Hepatocyte (in vitro differentiated cells): ENCODE measurements around the gene CCDC34. TPM values are rescaled to one million over a fixed set of nuclear protein-coding genes. Genes with fewer than 3 reads are reported as not detected.
A peak's percentile ranks its signal among the peaks of the same experiment; 100 is the strongest.

Experiments
- DNase-seq: peaks from one replicate; pipeline ENCODE4 v3.0.0-alpha.2; 2016; ENCODE audit warnings: low spot score
- H2AFZ ChIP-seq: fragments of 200-600 bp; sonication (generic); 2 replicates; pipeline ENCODE4 v1.6.0; 2016; ENCODE audit warnings: antibody characterized with exemption, mild to moderate bottlenecking
- H3K27ac ChIP-seq: fragments of 200-600 bp; sonication (generic); 2 replicates; pipeline ENCODE4 v1.5.1; 2016; ENCODE audit warnings: mild to moderate bottlenecking
- H3K27me3 ChIP-seq: fragments of 200-600 bp; sonication (generic); 2 replicates; pipeline ENCODE4 v1.6.1; 2016
- H3K36me3 ChIP-seq: fragments of 200-600 bp; sonication (generic); replicated peaks from 2 replicates; pipeline ENCODE4 v1.5.1; 2016; ENCODE audit warnings: low read depth; ENCODE audit not compliant: insufficient read depth
- H3K4me1 ChIP-seq: fragments of 200-600 bp; sonication (generic); 2 replicates; pipeline ENCODE4 v1.5.1; 2016; ENCODE audit warnings: mild to moderate bottlenecking, moderate library complexity; ENCODE audit not compliant: insufficient read depth
- H3K4me2 ChIP-seq: fragments of 200-600 bp; sonication (generic); 2 replicates; pipeline ENCODE4 v1.6.0; 2016
- H3K4me3 ChIP-seq: fragments of 200-600 bp; sonication (generic); 2 replicates; pipeline ENCODE4 v1.5.1; 2016; ENCODE audit warnings: mild to moderate bottlenecking
- H3K79me2 ChIP-seq: fragments of 200-600 bp; sonication (generic); 2 replicates; pipeline ENCODE4 v1.6.0; 2017; ENCODE audit warnings: mild to moderate bottlenecking
- H3K9me2 ChIP-seq: fragments of 200-600 bp; sonication (generic); replicated peaks from 2 replicates; pipeline ENCODE4 v1.6.0; 2017; ENCODE audit warnings: mild to moderate bottlenecking; ENCODE audit not compliant: insufficient read depth
- H3K9me3 ChIP-seq: fragments of 200-600 bp; sonication (generic); 2 replicates; pipeline ENCODE4 v1.5.1; 2016; ENCODE audit warnings: low read depth, mild to moderate bottlenecking
- H4K20me1 ChIP-seq: fragments of 200-600 bp; sonication (generic); 2 replicates; pipeline ENCODE4 v1.6.0; 2016; ENCODE audit warnings: mild to moderate bottlenecking; ENCODE audit not compliant: insufficient read depth, poor library complexity, severe bottlenecking
- EZH2 ChIP-seq: fragments of 200-600 bp; sonication (generic); IDR thresholded peaks from 2 replicates; pipeline ENCODE4 v1.6.1; 2016; ENCODE audit warnings: antibody characterized with exemption, mild to moderate bottlenecking, borderline replicate concordance
- EZH2phosphoT487 ChIP-seq: fragments of 200-600 bp; sonication (generic); IDR thresholded peaks from one replicate; pipeline ENCODE4 v1.6.1; 2018; ENCODE audit warnings: antibody characterized with exemption, mild to moderate bottlenecking, low read depth, moderate library complexity; ENCODE audit not compliant: unreplicated experiment, severe bottlenecking
- WGBS: methylation state at CpG from one replicate; pipeline ENCODE4 v1.1.6; 2016; ENCODE audit warnings: low lambda C conversion rate; ENCODE audit errors: missing lambda C conversion rate; 5-methylcytosine and 5-hydroxymethylcytosine counted together
- polyA plus RNA-seq: library from polyadenylated mRNA; unstranded; fragments of >200 nt; fragmentation: Nextera tagmentation; extraction: Ambion mirVana; gene quantifications from 2 replicates; pipeline ENCODE4 v1.2.1, GENCODE V29; 2016
- total RNA-seq: library from RNA; depleted of rRNA; stranded (reverse); fragments of >200 nt; gene quantifications from 2 replicates; pipeline ENCODE4 v1.2.3, GENCODE V29; 2014
- TF ChIP-seq, protein P1 (sequence below): fragments of 200-600 bp; sonication (generic); IDR thresholded peaks from 2 replicates; pipeline ENCODE4 v1.5.1; 2016; ENCODE audit warnings: antibody characterized with exemption, mild to moderate bottlenecking; ENCODE audit not compliant: poor library complexity

CCDC34 gene
- total and polyA plus RNA-seq, 2 experiments from 2014 or later, result 6.0 to 7.5 TPM

DNA sequence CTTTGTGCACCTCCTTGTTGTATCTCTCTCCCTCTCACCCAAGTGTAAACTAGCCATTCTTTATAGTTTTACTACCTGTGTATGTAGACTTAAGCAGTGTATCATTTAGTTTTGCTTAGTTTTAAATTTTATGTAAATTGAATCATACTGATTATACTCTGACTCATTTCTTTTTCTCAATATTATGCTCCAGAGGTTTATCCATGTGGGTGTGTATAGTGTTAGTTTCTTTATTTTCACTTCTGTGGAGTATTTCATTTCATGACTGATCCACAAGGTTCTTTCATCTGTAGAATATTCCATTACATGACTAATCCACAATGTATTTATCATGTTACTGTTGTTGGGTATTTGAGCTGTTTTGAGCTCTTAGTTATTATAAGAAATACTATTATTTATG lies 62.0 kb downstream of the CCDC34 start:
- Histone ChIP-seq H3K27me3 (no peaks in the 10 kb centered on the region), H2AFZ (no peak overlapping the region), H4K20me1 (no peaks in the 10 kb centered on the region), H3K27ac (no peak overlapping the region), H3K4me2 (no peak overlapping the region), H3K36me3 (no peaks in the 10 kb centered on the region), H3K79me2 (no peaks in the 10 kb centered on the region), H3K9me3 (no peaks in the 10 kb centered on the region), H3K9me2 (no peaks in the 10 kb centered on the region), H3K4me3 (no peak overlapping the region), H3K4me1 (no peaks in the 10 kb centered on the region)
- TF ChIP-seq EZH2 (no peak), EZH2phosphoT487 (no peak)
- TF ChIP-seq, protein P1, sequence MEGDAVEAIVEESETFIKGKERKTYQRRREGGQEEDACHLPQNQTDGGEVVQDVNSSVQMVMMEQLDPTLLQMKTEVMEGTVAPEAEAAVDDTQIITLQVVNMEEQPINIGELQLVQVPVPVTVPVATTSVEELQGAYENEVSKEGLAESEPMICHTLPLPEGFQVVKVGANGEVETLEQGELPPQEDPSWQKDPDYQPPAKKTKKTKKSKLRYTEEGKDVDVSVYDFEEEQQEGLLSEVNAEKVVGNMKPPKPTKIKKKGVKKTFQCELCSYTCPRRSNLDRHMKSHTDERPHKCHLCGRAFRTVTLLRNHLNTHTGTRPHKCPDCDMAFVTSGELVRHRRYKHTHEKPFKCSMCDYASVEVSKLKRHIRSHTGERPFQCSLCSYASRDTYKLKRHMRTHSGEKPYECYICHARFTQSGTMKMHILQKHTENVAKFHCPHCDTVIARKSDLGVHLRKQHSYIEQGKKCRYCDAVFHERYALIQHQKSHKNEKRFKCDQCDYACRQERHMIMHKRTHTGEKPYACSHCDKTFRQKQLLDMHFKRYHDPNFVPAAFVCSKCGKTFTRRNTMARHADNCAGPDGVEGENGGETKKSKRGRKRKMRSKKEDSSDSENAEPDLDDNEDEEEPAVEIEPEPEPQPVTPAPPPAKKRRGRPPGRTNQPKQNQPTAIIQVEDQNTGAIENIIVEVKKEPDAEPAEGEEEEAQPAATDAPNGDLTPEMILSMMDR, result no peak
- DNase-seq, result no peak

DNA sequence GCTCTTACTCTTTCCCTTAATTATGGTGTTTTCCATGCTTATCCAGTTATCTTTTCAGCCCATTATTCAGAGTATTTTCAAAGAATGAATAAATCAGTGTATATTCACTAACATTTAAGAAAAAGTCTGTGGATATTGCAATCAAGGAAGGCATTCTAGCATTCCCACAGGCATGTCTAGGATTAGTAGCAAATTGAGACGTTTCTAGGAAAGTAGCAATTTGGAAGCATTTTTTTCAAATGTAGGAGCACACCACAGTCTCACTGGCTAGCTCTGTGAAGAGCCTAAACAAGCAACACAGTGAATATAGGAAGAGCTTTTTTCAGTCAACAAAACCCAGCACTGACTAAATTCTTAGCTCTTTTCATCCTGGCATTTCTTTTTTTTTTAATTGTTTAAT lies 65.4 kb downstream of the CCDC34 start:
- Histone ChIP-seq H3K27ac (no peak overlapping the region), H3K79me2 (no peaks in the 10 kb centered on the region), H3K4me3 (no peak overlapping the region), H4K20me1 (no peaks in the 10 kb centered on the region), H3K9me3 (no peaks in the 10 kb centered on the region), H3K9me2 (no peaks in the 10 kb centered on the region), H3K4me1 (peaks cover 14% of the 10 kb centered on the region), H3K4me2 (no peak overlapping the region), H2AFZ (no peak overlapping the region), H3K36me3 (no peaks in the 10 kb centered on the region), H3K27me3 (no peaks in the 10 kb centered on the region)
- TF ChIP-seq, protein P1, result no peak
- TF ChIP-seq EZH2 (no peak), EZH2phosphoT487 (no peak)
- WGBS, result 46% methylated on average over 1 of the region's 1 CpG
- no peak for DNase-seq

DNA sequence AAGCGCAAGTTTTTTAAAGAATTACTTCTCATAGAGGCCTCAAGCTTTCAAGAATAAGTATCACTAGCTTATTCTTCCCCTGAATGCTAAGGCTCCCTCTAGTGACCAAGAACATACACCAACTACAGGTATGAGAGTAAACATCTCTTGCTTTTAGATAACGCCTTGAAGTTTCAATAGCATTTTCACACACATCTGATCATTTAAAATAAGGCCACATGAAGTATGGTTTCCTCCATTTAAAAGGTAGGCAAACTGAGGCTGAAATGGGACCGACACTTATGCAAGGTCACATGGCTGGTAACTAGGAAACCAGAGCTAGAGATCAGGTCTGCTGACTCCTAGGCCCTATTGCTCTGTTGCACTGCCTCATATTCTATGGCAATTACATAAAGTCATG lies 66.5 kb downstream of the CCDC34 start:
- 50% methylated on average over 3 of the region's 3 CpGs for WGBS
- H3K4me3 ChIP-seq, result no peak overlapping the region
- no peaks in the 10 kb centered on the region for H3K27me3 ChIP-seq
- no peaks in the 10 kb centered on the region for H3K36me3 ChIP-seq
- H3K79me2 ChIP-seq, result no peaks in the 10 kb centered on the region
- H3K9me2 ChIP-seq, result no peaks in the 10 kb centered on the region
- no peaks in the 10 kb centered on the region for H4K20me1 ChIP-seq
- no peak overlapping the region for H2AFZ ChIP-seq
- no peak overlapping the region for H3K27ac ChIP-seq
- H3K4me1 ChIP-seq, result peaks cover 18% of the 10 kb centered on the region
- H3K9me3 ChIP-seq, result no peaks in the 10 kb centered on the region
- peak; percentile 75 for DNase-seq
- TF ChIP-seq, protein P1, result peak; percentile 69
- TF ChIP-seq EZH2, result no peak
- no peak overlapping the region for H3K4me2 ChIP-seq

DNA sequence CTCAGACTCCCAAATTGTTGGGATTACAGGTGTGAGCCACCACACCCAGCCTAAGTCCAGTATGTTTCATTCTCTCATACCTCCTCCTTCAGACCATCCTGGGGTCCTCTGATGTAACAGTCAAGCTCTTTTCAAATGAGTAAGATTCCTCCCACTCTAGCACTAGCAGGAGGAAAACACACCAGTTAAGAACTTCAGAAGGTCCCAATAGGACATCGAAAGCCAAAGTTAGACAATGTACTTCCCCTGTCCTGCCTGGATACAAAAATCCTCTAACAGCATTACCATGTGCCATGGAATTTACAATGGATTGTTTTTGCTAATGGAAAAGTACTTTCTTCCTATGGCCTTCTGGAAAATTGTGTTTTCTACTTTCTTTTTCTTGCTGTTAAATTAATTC lies 67.1 kb downstream of the CCDC34 start:
- no peak for TF ChIP-seq EZH2phosphoT487
- no peak for TF ChIP-seq EZH2
- TF ChIP-seq, protein P1, result no peak

More for the DNA sequence above, 67.1 kb downstream of the CCDC34 start:
- no peak overlapping the region for H3K27ac ChIP-seq
- H3K4me3 ChIP-seq, result no peak overlapping the region
- no peaks in the 10 kb centered on the region for H3K27me3 ChIP-seq
- no peaks in the 10 kb centered on the region for H3K79me2 ChIP-seq
- no peak overlapping the region for H2AFZ ChIP-seq
- WGBS, result 89% methylated on average over 1 of the region's 1 CpG
- no peaks in the 10 kb centered on the region for H3K9me2 ChIP-seq
- H3K9me3 ChIP-seq, result no peaks in the 10 kb centered on the region
- DNase-seq, result no peak
- H3K4me2 ChIP-seq, result no peak overlapping the region
- peaks cover 22% of the 10 kb centered on the region for H3K4me1 ChIP-seq
- no peaks in the 10 kb centered on the region for H3K36me3 ChIP-seq
- H4K20me1 ChIP-seq, result no peaks in the 10 kb centered on the region
